Activated naive CD4-positive, alpha-beta T cell treated with anti-CD3 and anti-CD28 coated beads, Interleukin-2, amount 10 ng/mL, durations not matched to agents 5 hours and 36 hours (primary cell): ENCODE measurements around the gene FAM83C. TPM values are rescaled to one million over a fixed set of nuclear protein-coding genes. Genes with fewer than 3 reads are reported as not detected.

Experiments used
- total RNA-seq, 2 experiments: library from RNA; stranded (reverse); gene quantifications; one replicate each; pipeline ENCODE4 v1.2.3, GENCODE V29; 2021

Gene FAM83C
- not detected for total RNA-seq

GRCh38 chr20:35291654-35292503 lies at the start of gene FAM83C:
TSS of gene FAM83C (minus strand) at chr20:35292425. CDS start at chr20:35292304, 121 bp downstream.

GRCh38 chr20:35284267-35284991 lies 7.8 kb downstream of the FAM83C start, which contains the start of gene EIF6:
TSS of gene EIF6 (minus strand) at chr20:35284772. CDS start at chr20:35284487, 285 bp downstream.

GRCh38 chr20:35277531-35278395 lies 14.5 kb downstream of the FAM83C start, which contains the start of gene MMP24OS:
TSS of gene MMP24OS (minus strand) at chr20:35278122. CDS start at chr20:35277929, 193 bp downstream.

Other genes with a start within 250 kb of the FAM83C start
- gene TRPC4AP, start 199.6 kb downstream of the FAM83C start, total RNA-seq = 10 to 100 TPM; 47.2 to 48.7 TPM
- 10 to 100 TPM; 22.5 to 23.2 TPM for gene EDEM2, start 145.1 kb downstream of the FAM83C start, total RNA-seq
- under 1 TPM in 1 of 2 experiments, not detected in 1; 0.30 TPM for gene PROCR, start 120.4 kb downstream of the FAM83C start, total RNA-seq
- gene MMP24, start 65.7 kb downstream of the FAM83C start, total RNA-seq = not detected
- gene MMP24OS, start 14.3 kb downstream of the FAM83C start, total RNA-seq = 10 to 100 TPM; 45.5 to 47.3 TPM
- 10 to 100 TPM; 86.2 to 91.7 TPM for gene EIF6, start 7.7 kb downstream of the FAM83C start, total RNA-seq
- 10 to 100 TPM; 48.3 to 49.1 TPM for gene UQCC1, start 119.5 kb upstream of the FAM83C start, total RNA-seq
- gene GDF5, start 145.8 kb upstream of the FAM83C start, total RNA-seq = not detected
- gene CEP250, start 163.2 kb upstream of the FAM83C start, total RNA-seq = 10 to 100 TPM; 59.9 to 61.0 TPM
- gene C20orf173, start 237.2 kb upstream of the FAM83C start, total RNA-seq = not detected
- gene ERGIC3, start 249.7 kb upstream of the FAM83C start, total RNA-seq = 100 to 1,000 TPM; 181 to 186 TPM